ENCODE data around the gene HRH1.

- TF ChIP-seq SUZ12 (IDR thresholded peaks at IDR 0.05) (no peak), ELF4 (IDR thresholded peaks at IDR 0.05) (no peak), L3MBTL2 (conservative IDR thresholded peaks at IDR 0.05) (no peak), NFRKB (IDR thresholded peaks at IDR 0.05) (no peak), FOXA1 (IDR thresholded peaks at IDR 0.05) (no peak), BHLHE40 (IDR thresholded peaks at IDR 0.05; ENCODE audit: borderline replicate concordance) (no peak), CTBP1 (IDR thresholded peaks at IDR 0.05; ENCODE audit: borderline replicate concordance) (no peak), SP1 (IDR thresholded peaks at IDR 0.05) (no peak), ZNF384 (IDR thresholded peaks at IDR 0.05) (no peak), HDGF (IDR thresholded peaks at IDR 0.05; ENCODE audit: borderline replicate concordance) (no peak), LEF1 (IDR thresholded peaks at IDR 0.05; ENCODE audit: borderline replicate concordance) (no peak)
Measured at GRCh38 chr3:11136116-11136515, 18.2 kb upstream of the HRH1 start.

All from HEK293T (cell line).